CD4-positive, alpha-beta T cell treated with Interleukin-4 for 4 hours (primary cell): ENCODE measurements around the gene EFHC1.

Experiments used
- DNase-seq: peaks from one replicate; pipeline ENCODE4 v3.0.0-alpha.2; 2020

The EFHC1 gene

GRCh38 chr6:52543262-52543661 lies 123.1 kb downstream of the EFHC1 start:
- no peak for DNase-seq

DNA sequence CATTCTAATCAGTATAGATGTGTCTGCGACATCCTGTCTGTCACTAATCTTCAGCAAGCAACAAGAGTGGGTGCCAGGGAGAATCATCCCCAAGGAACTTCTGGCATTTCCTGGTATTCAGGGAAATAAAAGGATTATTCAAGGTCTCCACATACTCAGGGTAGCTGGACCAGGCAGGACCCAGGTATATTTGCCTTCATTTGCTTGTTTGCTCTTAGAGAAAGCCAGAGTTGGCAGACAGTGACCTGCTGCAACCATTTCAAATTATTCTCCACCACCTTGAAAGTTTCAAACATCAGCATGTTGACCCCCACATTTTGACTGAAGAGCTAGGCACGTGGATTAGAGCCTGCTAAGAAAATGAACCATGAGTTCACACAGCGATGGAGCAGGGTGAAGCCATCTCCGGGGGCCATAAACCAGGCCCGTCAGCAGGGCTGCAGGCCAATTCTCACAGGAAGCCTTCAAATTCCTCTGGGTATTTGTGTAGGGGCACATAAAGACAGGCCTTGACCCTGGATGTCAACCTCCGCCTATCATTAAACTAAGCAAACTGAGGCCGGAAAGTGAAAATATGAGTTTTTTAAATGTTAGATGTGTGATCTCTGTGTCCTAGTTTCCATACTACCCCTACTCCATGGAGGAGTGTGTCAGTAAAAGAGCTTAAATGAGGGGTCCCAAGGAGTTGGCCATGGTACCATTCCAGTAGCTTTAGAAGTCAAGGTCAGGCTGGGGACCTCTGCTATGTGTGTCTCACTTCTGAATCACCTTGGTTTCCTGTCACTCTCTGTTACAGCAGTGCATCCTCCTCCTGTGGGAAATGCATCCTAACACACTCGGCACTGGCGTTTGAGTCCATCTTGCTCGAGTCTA lies 123.8 kb downstream of the EFHC1 start:
- no peak for DNase-seq

DNA sequence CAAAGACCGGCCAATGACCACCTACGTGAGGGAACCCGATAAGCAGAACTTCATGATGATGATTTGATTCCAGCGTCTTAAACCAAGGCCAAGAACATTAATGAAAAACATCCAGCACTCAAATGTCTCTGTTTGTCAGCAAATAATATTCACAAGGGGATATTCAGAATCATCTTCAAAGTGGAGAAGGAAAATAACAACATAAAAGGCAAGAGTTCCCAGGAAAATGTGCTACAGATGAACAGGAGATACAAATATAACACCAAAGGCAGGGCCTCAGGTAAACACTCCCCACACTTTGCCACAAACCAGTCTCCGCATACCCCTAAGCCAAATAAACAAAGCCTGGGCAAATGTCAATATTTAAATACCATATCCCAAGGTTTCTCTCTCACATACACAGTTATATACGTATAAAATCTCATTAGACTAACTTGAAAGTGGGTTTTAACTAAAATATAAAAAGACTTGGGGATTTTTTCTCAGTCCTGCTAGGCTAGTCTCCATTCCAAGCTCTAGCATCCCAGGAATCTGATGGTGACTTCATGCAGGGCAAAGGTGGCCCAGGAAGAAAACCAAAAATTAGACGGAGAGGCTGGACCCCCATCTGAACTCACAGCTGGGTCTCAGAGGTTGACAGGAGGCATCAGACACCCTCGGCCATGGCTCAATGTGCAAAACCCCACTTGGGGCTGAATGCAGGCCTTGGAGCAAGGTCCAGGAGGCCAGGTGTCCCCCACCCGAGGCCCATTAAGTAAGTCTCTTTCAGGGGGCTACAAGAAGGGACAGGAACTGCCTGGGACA lies 124.7 kb downstream of the EFHC1 start:
- no peak for DNase-seq

- DNase-seq: no peak
Observed at GRCh38 chr6:52545406-52546119, 125.4 kb downstream of the EFHC1 start.

GRCh38 chr6:52546192-52546591 lies 126.0 kb downstream of the EFHC1 start:
- DNase-seq: no peak

GRCh38 chr6:52546678-52547077 lies 126.5 kb downstream of the EFHC1 start:
- no peak for DNase-seq

- no peak for DNase-seq
Observed at GRCh38 chr6:52547647-52548352, 127.7 kb downstream of the EFHC1 start.

GRCh38 chr6:52548353-52548713 lies 128.2 kb downstream of the EFHC1 start:
- DNase-seq: no peak

DNA sequence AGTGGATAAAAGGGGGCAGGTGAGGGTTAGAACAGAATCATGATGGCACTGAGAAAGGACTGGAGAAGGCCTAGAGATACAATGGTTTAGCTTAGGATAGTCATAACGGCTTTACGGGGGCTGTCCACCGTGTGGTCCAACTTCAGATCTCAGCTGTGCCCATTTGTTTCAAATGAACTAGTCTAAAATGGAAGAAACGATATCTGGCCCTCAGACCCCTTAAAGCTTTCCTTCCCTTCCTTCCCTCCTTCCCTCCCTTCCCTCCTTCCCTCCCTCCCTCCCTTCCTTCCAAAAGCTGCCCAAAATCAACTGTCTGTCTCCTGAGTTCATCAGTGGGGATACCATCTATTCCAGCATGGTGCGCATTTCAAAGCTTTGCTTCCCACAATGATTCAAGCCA lies 128.9 kb downstream of the EFHC1 start:
- DNase-seq: no peak

DNA sequence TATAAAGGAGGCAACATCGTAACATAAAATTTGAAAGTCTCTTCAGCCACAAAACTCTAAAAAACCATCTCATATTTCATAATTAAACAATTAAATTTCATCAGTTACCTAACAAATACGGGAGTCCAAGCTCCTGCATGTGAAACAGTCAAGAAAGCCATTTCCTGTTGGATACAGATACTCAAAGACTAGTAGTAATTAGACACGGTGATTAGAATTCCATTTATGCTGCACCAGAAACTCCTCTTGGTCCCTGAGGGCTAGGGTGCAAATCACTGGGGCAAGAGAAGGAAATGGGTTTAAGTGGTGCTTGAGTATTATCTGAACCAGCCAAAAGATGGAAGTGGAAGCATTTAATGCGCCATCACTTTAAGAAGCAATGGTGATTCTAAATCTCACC lies 129.3 kb downstream of the EFHC1 start:
- DNase-seq: no peak

GRCh38 chr6:52550014-52550575 lies 130.0 kb downstream of the EFHC1 start:
- no peak for DNase-seq

- DNase-seq: no peak
Observed at GRCh38 chr6:52550870-52551269, 130.7 kb downstream of the EFHC1 start.

DNA sequence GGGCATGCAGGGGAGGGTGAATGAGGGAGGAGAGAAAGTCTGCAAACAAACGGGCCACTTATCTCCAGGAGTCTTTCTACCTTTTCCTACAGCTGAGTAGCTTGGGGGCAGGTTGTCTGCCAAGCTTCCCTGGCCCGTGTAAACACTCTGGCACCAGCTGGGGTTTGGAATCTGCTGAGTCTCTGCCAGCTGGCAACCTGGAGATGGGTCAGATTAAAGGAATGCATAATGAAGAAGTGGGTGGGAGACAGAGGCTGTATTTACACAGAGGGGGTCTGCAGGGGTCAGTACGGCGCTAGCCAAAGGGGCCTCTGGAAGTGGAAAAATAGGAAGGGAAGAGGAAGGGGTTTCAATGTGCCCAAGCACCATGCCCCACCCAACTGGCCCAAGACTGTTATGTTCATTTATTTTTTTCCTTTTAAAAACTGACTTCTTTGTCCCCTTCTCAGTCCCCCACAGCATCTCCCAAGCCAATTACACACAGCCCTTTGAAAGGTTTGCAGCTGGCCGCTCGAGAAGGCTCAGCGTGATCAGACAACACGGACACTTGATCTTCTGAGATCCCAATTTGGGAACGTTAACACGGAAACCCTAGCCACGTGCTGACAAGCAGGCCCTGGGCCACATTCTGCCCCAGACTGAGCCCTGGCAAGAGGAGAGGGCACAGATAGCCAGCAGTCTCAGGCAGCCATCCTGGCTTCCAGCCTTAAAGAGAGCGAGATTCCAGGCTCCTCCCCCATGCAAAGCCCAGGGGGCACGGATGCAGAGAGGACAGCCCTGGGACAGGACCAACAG lies 131.5 kb downstream of the EFHC1 start:
- no peak for DNase-seq

- no peak for DNase-seq
Observed at GRCh38 chr6:52552278-52552643, 132.1 kb downstream of the EFHC1 start.

GRCh38 chr6:52553158-52553557 lies 133.0 kb downstream of the EFHC1 start:
- DNase-seq: no peak

DNA sequence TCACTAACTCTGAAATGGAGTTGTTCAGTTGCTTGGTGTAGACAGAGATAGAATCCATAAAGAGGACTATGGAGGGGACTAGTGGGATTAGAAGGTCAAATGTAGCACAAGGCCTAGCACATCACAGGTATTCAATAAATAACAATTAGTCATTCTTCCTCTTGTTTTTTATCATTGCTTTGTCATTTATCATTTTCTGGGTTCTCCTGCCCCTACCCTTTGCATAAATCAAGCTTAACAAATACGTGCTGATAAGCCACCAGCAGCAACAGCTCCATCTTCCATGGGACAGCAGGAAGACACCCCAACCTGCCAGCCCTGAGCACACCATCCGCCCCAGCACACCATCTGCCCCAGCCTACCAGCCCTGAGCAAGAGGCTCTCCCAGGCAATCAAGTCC lies 133.6 kb downstream of the EFHC1 start:
- no peak for DNase-seq

DNA sequence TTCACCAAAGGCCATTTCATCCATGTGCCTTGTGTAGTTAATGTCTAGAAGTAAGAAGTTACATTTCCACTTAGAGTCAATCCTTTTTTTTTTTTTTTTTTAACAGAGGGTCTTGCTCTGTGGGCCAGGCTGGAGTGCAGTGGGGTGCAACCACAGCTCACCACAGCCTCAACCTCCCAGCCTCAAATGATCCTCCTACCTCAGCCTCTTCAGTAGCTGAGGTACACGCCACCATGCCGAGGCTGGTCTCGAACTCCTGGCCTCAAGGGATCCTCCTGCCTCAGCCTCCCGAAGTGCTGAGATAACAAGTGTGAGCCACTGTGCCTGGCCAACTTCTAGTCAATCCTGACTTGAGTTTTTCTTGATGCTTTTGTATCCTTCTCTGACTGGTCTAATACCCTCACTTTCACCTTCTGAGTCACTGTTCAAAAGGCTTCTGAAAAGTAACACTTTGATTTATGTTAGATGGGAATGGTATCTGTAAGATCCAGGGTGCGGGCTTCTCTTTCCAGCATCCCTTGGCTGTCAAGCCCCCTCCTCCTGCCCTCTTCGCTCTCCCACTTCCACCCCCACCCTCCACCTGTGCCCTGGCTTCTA lies 134.6 kb downstream of the EFHC1 start:
- no peak for DNase-seq

- DNase-seq: no peak
Observed at GRCh38 chr6:52555518-52556233, 135.5 kb downstream of the EFHC1 start.

GRCh38 chr6:52557389-52558265 lies 137.5 kb downstream of the EFHC1 start:
- DNase-seq: no peak
